K562 (cell line): ENCODE data around the gene ZFAND2B. TPM values are rescaled to one million over a fixed set of nuclear protein-coding genes. Genes with fewer than 3 reads are reported as not detected.

ENCODE experiments used
- ATAC-seq: fragments of 200-7000 bp; cut with Tn5 transposase; 3 replicates; pipeline ENCODE4 v1.9.1; 2020; ENCODE audit warnings: moderate library complexity
- BruUV-seq: library from RNA; stranded (reverse); fragments of 400-500 nt; replicated peaks from 2 replicates; lab custom pipeline; 2021; lab: Mats Ljungman, UMichigan
- CTCF ChIA-PET: fragments of 300-600 bp; formaldehyde crosslinking; extraction: SDS; loops from one replicate; lab custom pipeline; 2021; ENCODE audit warnings: low intra/inter-chr PET ratio; lab: Yijun Ruan, JAX
- POLR2A ChIA-PET: fragments of 300-600, 350-650 bp; sonication (Branson Sonifier 250); formaldehyde crosslinking; extraction: SDS; loops from one replicate; lab custom pipeline; 2021; ENCODE audit warnings: antibody characterized with exemption, inconsistent platforms; lab: Yijun Ruan, JAX
- DNase-seq, 4 experiments: peaks; one replicate each; pipeline versions ENCODE4 v3.0.0 to v3.0.0-alpha.2; 2011 to 2018; ENCODE audit warnings: low spot score in 3 of 4, mixed read lengths in 3 of 4; ENCODE audit errors: extremely low read depth in 1 of 4
- FAIRE-seq: peaks from 2 replicates; lab custom pipeline; 2011; peaks lifted over from hg19 to GRCh38; lab: Jason Lieb, UNC
- H2AFZ ChIP-seq: 2 replicates; pipeline ENCODE4 v1.6.0; 2011; ENCODE audit warnings: low read depth, low read length, control low read depth, inconsistent platforms
- H3K27ac ChIP-seq: fragments of 200-600 bp; 3 replicates; pipeline ENCODE4 v1.8.0; 2011; ENCODE audit warnings: low read depth, mild to moderate bottlenecking, control low read depth, inconsistent platforms, low read length, moderate library complexity, mixed read lengths; ENCODE audit errors: extremely low read depth
- H3K27me3 ChIP-seq, 2 experiments: fragments of 300-600 bp in 1 of 2; 2 replicates in 1 of 2; 3 replicates in 1 of 2; pipeline versions ENCODE4 v1.6.0 to v1.8.0; 2011; ENCODE audit warnings: inconsistent platforms in 2 of 2, low read length in 2 of 2, mild to moderate bottlenecking in 1 of 2, mixed read lengths in 1 of 2, moderate library complexity in 1 of 2; ENCODE audit not compliant: control insufficient read depth in 2 of 2, insufficient read depth in 2 of 2
- H3K36me3 ChIP-seq: fragments of 300-600 bp; 3 replicates; pipeline ENCODE4 v1.8.0; 2011; ENCODE audit warnings: mild to moderate bottlenecking, low read length, inconsistent platforms; ENCODE audit not compliant: control insufficient read depth, insufficient read depth
- H3K4me1 ChIP-seq, 2 experiments: fragments of 200-600 bp in 1 of 2; replicated peaks in 1 of 2; 2 replicates in 1 of 2; 3 replicates in 1 of 2; pipeline versions ENCODE4 v1.5.1 to v1.8.0; 2011; ENCODE audit warnings: inconsistent platforms in 2 of 2, low read length in 2 of 2, mild to moderate bottlenecking in 1 of 2, mixed read lengths in 1 of 2, moderate library complexity in 1 of 2; ENCODE audit not compliant: control insufficient read depth in 2 of 2, insufficient read depth in 2 of 2
- H3K4me2 ChIP-seq: 2 replicates; pipeline ENCODE4 v1.6.1; 2011; ENCODE audit warnings: low read length, control low read depth, inconsistent platforms, mixed read lengths; ENCODE audit not compliant: insufficient read depth
- H3K4me3 ChIP-seq: fragments of 200-600 bp; sonication (generic), shearing (Covaris generic); 2 replicates; pipeline ENCODE4 v1.5.1; 2016; ENCODE audit warnings: control low read depth, inconsistent platforms
- H3K79me2 ChIP-seq: fragments of 200-600 bp; 3 replicates; pipeline ENCODE4 v1.8.0; 2011; ENCODE audit warnings: low read length, inconsistent platforms; ENCODE audit not compliant: control insufficient read depth, insufficient read depth
- H3K9ac ChIP-seq, 2 experiments: 2 replicates each; pipeline versions ENCODE4 v1.6.0 to v1.6.1; 2011; ENCODE audit warnings: low read depth in 2 of 2, low read length in 2 of 2, control low read depth in 1 of 2, inconsistent platforms in 1 of 2, mild to moderate bottlenecking in 1 of 2, mixed read lengths in 1 of 2; ENCODE audit not compliant: insufficient read depth in 1 of 2
- H3K9me1 ChIP-seq: one replicate; pipeline ENCODE4 v1.6.0; 2011; ENCODE audit warnings: inconsistent platforms, mild to moderate bottlenecking, low read length, moderate library complexity; ENCODE audit not compliant: control insufficient read depth, insufficient read depth
- H3K9me3 ChIP-seq: replicated peaks from 2 replicates; pipeline ENCODE4 v1.5.1; 2011; ENCODE audit warnings: low read depth, low read length, inconsistent platforms; ENCODE audit not compliant: control insufficient read depth, insufficient read depth
- H4K20me1 ChIP-seq: replicated peaks from 2 replicates; pipeline ENCODE4 v1.6.1; 2011; ENCODE audit warnings: low read length, inconsistent platforms, mixed read lengths; ENCODE audit not compliant: control insufficient read depth, insufficient read depth
- ATF7 ChIP-seq: fragments of 450-650 bp; IDR thresholded peaks from 2 replicates; pipeline ENCODE4 v1.7.1; 2014; ENCODE audit warnings: mild to moderate bottlenecking, moderate library complexity
- CTBP1 ChIP-seq: fragments of 450-650 bp; IDR thresholded peaks from 2 replicates; pipeline ENCODE4 v1.6.1; 2016; ENCODE audit warnings: borderline replicate concordance
- CXXC5 ChIP-seq: fragments of 250-450 bp; sonication (Bioruptor Pico); IDR thresholded peaks from 2 replicates; pipeline ENCODE4 v1.8.0; 2022; ENCODE audit warnings: inconsistent platforms, mild to moderate bottlenecking, moderate library complexity
- E2F1 ChIP-seq: sonication (generic); formaldehyde crosslinking; IDR thresholded peaks from 2 replicates; pipeline ENCODE4 v1.8.1; 2023; ENCODE audit warnings: mild to moderate bottlenecking, missing genetic modification reagents, moderate library complexity
- FOSL1 ChIP-seq: fragments of 200-800 bp; sonication (Bioruptor generic); conservative IDR thresholded peaks from 2 replicates; pipeline ENCODE4 v1.6.1; 2016; ENCODE audit warnings: missing genetic modification characterization, missing compliant biosample characterization
- GABPB2 ChIP-seq: fragments of 250-450 bp; sonication (Bioruptor Pico); conservative IDR thresholded peaks from 2 replicates; pipeline ENCODE4 v1.5.1; 2021; ENCODE audit warnings: mild to moderate bottlenecking
- KAT7 ChIP-seq: sonication (generic); formaldehyde crosslinking; IDR thresholded peaks from 2 replicates; pipeline ENCODE4 v1.8.0; 2022; ENCODE audit warnings: missing genetic modification reagents, mild to moderate bottlenecking, borderline replicate concordance
- NCOA6 ChIP-seq: fragments of 450-650 bp; IDR thresholded peaks from 2 replicates; pipeline ENCODE4 v1.6.1; 2017; ENCODE audit warnings: mild to moderate bottlenecking
- NRF1 ChIP-seq, 2 experiments: fragments of 450-650 bp; IDR thresholded peaks in 1 of 2; conservative IDR thresholded peaks in 1 of 2; 2 replicates each; pipeline ENCODE4 v1.6.1; 2014; ENCODE audit warnings: mild to moderate bottlenecking in 2 of 2
- POLR2AphosphoS2 ChIP-seq: IDR thresholded peaks from 2 replicates; pipeline ENCODE4 v1.6.1; 2012; ENCODE audit warnings: low read length, improper control_type of control experiment
- POLR2AphosphoS5 ChIP-seq: IDR thresholded peaks from 2 replicates; pipeline ENCODE4 v1.6.1; 2011; ENCODE audit warnings: mild to moderate bottlenecking, low read depth, low read length, moderate library complexity; ENCODE audit not compliant: control insufficient read depth, insufficient read depth
- SAP30 ChIP-seq: fragments of 200-600 bp; sonication (generic); IDR thresholded peaks from 2 replicates; pipeline ENCODE4 v1.6.1; 2012; ENCODE audit warnings: borderline replicate concordance, low read depth, mild to moderate bottlenecking, moderate library complexity, low read length, control low read depth, inconsistent platforms; ENCODE audit not compliant: insufficient read depth, poor library complexity, severe bottlenecking
- TCF3 ChIP-seq: sonication (generic); formaldehyde crosslinking; IDR thresholded peaks from 2 replicates; pipeline ENCODE4 v1.4.0; 2020; ENCODE audit warnings: mild to moderate bottlenecking, missing genetic modification reagents
- TSC22D4 ChIP-seq: fragments of 450-650 bp; IDR thresholded peaks from 2 replicates; pipeline ENCODE4 v1.6.1; 2016; ENCODE audit warnings: missing genetic modification characterization, missing biosample characterization, control low read depth
- ZEB2 ChIP-seq: fragments of 450-650 bp; IDR thresholded peaks from 2 replicates; pipeline ENCODE4 v1.6.1; 2016
- ZKSCAN3 ChIP-seq: fragments of 250-450 bp; sonication (Bioruptor Pico); IDR thresholded peaks from 2 replicates; pipeline ENCODE4 v1.4.0; 2020
- ZNF232 ChIP-seq: sonication (generic); formaldehyde crosslinking; IDR thresholded peaks from 2 replicates; pipeline ENCODE4 v1.8.0; 2022; ENCODE audit warnings: mild to moderate bottlenecking, missing genetic modification reagents
- ZNF57 ChIP-seq: fragments of 450-650 bp; formaldehyde crosslinking; IDR thresholded peaks from 2 replicates; pipeline ENCODE4 v1.4.0; 2020; ENCODE audit warnings: mild to moderate bottlenecking, moderate library complexity
- WGBS: fragments of 100-300 bp; shearing (Covaris generic); methylation state at CpG from one replicate; pipeline ENCODE4 v1.1.6; 2016; ENCODE audit warnings: low coverage, mixed read lengths; ENCODE audit not compliant: insufficient coverage; ENCODE audit errors: missing lambda C conversion rate; 5-methylcytosine and 5-hydroxymethylcytosine counted together
- in situ Hi-C: fragments of 300-500 bp; cut with MboI; formaldehyde crosslinking; loops from 4 replicates; pipeline ENCODE4 v1.15.0; 2018; ENCODE audit warnings: inconsistent platforms, mixed read lengths
- intact Hi-C: fragments of 100-400 bp; cut with micrococcal nuclease; formaldehyde crosslinking; loops from 2 replicates; pipeline ENCODE4 v1.14.2; 2022
- polyA plus RNA-seq, 8 experiments: library from polyadenylated mRNA; depleted of rRNA in 4 of 8; stranded (reverse) in 5 of 8; unstranded in 3 of 8; fragments of >200 nt; fragmentation: Nextera tagmentation in 2 of 8; fragmentation: Illumina TruSeq in 1 of 8; extraction: Ambion mirVana in 2 of 8; extraction: Trizol in 1 of 8; gene quantifications; 2 replicates each; pipeline versions ENCODE4 v1.2.1 to v1.2.3, GENCODE V29; 2011 to 2014; ENCODE audit warnings: inconsistent platforms in 1 of 8, missing spikeins in 1 of 8
- total RNA-seq, 7 experiments: library from RNA; depleted of rRNA in 6 of 7; stranded (reverse); fragments of >200 nt in 6 of 7; fragmentation: Illumina TruSeq in 2 of 7; extraction: Trizol in 2 of 7; gene quantifications; 2 replicates each; pipeline versions ENCODE4 v1.2.1 to v1.2.3, GENCODE V29; 2011 to 2021; ENCODE audit warnings: low replicate concordance in 1 of 7
- TF ChIP-seq, protein P1 (sequence below): fragments of 250-450 bp; sonication (Bioruptor Pico); IDR thresholded peaks from 2 replicates; pipeline ENCODE4 v1.4.0; 2020

Gene ZFAND2B
- total and polyA plus RNA-seq, 9 of the 15 experiments (the other 6 are each of a cell fraction or from before 2014, with no cell fraction given), result 9.9 to 33.3 (median 26.1) TPM

DNA sequence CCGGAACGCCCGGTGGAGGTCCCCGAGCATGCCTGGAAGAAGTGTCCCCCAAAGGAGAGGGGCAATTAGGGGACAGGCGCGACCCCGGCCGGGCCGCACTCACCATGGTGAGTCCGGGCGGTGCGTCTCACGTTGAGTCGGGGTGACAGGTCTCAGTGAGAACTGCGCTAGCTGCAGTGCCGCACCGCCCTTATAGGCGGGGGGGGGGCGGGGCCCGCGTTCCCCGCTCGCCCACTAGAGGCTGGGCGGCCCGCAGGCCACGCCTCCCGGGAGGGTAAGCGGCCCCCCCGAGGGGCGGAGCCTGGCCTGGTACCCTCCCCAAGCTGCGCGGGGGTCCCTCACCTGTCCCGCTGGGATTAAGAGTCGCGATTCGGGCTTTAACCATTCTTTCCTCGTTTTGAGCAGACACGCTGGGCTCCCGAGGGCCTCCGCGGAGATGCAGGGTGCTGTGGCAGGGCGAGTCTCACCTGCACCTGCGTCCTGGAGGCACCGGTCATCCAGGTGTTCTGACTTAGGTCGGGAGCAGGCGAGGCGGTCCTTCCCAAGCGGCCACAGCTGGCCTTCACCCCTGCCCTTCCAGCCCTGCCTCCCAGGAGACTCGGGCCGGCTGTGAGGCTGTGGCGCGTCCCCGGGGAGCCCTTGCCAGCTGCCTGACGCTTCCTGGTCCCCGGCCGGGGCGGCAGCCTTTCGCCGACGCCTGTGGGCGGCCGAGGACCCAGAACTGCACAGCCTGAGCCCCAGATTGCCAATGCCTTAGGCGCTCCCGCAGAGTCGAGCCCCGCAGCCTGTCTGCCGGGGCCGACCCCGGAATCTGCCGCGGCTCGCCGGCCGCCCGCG lies 47.4 kb downstream of the ZFAND2B start, which contains the start of gene TUBA4A:
Gene TUBA4A (minus strand): TSS at position 166 of the 837 bp plus-strand sequence. CDS start 60 bp downstream, at position 106.
- H3K9ac ChIP-seq, result peak within 1 kb of the TSS; percentile 71 to 92
- peak; percentile 92 for ATAC-seq
- CTCF ChIA-PET, result interaction anchor here (0.8 kb wide), 1 partner anchor 41 kb away, joined by 5 read pairs; no protein-coding TSS in a partner anchor
- H3K27ac ChIP-seq, result peak within 1 kb of the TSS; percentile 75
- peaks cover 32% of the 10 kb centered on the region; the same call in 2 of the 3 replicates for H3K36me3 ChIP-seq
- WGBS, result under 1% methylated on average over 54 of the region's 76 CpGs
- H3K4me3 ChIP-seq, result peak within 1 kb of the TSS; percentile 58
- 0 out of 5 replicates have a peak, but pooled peaks cover 0 to 4% of the 10 kb centered on the region in 2 experiments for H3K27me3 ChIP-seq
- 0 out of 2 replicates have a peak, but pooled peaks cover 3% of the 10 kb centered on the region for H4K20me1 ChIP-seq
- H3K79me2 ChIP-seq, result peaks cover 24% of the 10 kb centered on the region
- H3K9me1 ChIP-seq, result no peaks in the 10 kb centered on the region
- peak; percentile 87 to 96 (median 95) for DNase-seq
- peak; percentile 11 for FAIRE-seq
- POLR2A ChIA-PET, result interaction anchor here (0.6 to 2.0 kb wide), 9 partner anchors 9 to 113 kb away, joined by 3 to 8 read pairs (median 3); partner anchors contain the start of genes DNAJB2, GLB1L and STK16
- no TSS peak for BruUV-seq
- intact Hi-C loops, result loop anchor here (2.0 kb wide), 1 partner anchor 25 kb away; the partner anchor contains the start of gene DNAJB2
- peaks cover 18 to 47% of the 10 kb centered on the region in 2 experiments; a peak in 4 of 5 replicates for H3K4me1 ChIP-seq
- H3K4me2 ChIP-seq, result peak within 1 kb of the TSS; percentile 82
- H3K9me3 ChIP-seq, result no peaks in the 10 kb centered on the region
- in situ Hi-C loops, result no loop called here
- H2AFZ ChIP-seq, result peak within 1 kb of the TSS; percentile 88
- TF ChIP-seq ATF7, result peak; percentile 18; the same call in 1 of the 2 replicates
- TF ChIP-seq KAT7 (CRISPR knock-in tag), result peak; percentile 24; the same call in 1 of the 2 replicates
- no peak for TF ChIP-seq POLR2AphosphoS2
- TF ChIP-seq E2F1 (CRISPR knock-in tag), result no peak
- TF ChIP-seq ZEB2, result peak; percentile 80
- TF ChIP-seq SAP30, result peak; percentile 22
- TF ChIP-seq FOSL1 (tag), result 0 out of 2 replicates have a peak, but pooled peaks have one; percentile 5
- TF ChIP-seq ZNF57 (CRISPR knock-in tag), result no peak
- TF ChIP-seq TSC22D4 (tag), result no peak
- TF ChIP-seq GABPB2 (CRISPR knock-in tag), result no peak
- peak; percentile 75; the same call in 1 of the 2 replicates for TF ChIP-seq POLR2AphosphoS5
- TF ChIP-seq ZKSCAN3, result no peak
- peak; percentile 59 for TF ChIP-seq CXXC5 (CRISPR knock-in tag)
- peak; percentile 71 for TF ChIP-seq CTBP1
- TF ChIP-seq, protein P1, sequence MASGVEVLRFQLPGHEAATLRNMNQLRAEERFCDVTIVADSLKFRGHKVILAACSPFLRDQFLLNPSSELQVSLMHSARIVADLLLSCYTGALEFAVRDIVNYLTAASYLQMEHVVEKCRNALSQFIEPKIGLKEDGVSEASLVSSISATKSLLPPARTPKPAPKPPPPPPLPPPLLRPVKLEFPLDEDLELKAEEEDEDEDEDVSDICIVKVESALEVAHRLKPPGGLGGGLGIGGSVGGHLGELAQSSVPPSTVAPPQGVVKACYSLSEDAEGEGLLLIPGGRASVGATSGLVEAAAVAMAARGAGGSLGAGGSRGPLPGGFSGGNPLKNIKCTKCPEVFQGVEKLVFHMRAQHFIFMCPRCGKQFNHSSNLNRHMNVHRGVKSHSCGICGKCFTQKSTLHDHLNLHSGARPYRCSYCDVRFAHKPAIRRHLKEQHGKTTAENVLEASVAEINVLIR, result no peak
- TF ChIP-seq NRF1 (conservative IDR thresholded peaks at IDR 0.05 in 1 of 2, IDR thresholded peaks at IDR 0.05 in 1 of 2), result peak; percentile 71 to 77
- no peak for TF ChIP-seq TCF3 (CRISPR knock-in tag)
- no peak for TF ChIP-seq NCOA6
- TF ChIP-seq ZNF232 (CRISPR knock-in tag), result no peak
